Type B pancreatic cell (in vitro differentiated cells): ENCODE measurements around the gene DDX31. TPM values are rescaled to one million over a fixed set of nuclear protein-coding genes. Genes with fewer than 3 reads are reported as not detected.

Experiments
- DNase-seq: peaks from one replicate; pipeline ENCODE4 v3.0.0; 2021; ENCODE audit warnings: mixed read lengths; ENCODE audit not compliant: unreplicated experiment; ENCODE audit errors: extremely low spot score
- H3K27ac Mint-ChIP-seq: 2 replicates; pipeline ENCODE4 v1.8.0; 2021; ENCODE audit warnings: mild to moderate bottlenecking, mixed read lengths
- H3K27me3 Mint-ChIP-seq: 2 replicates; pipeline ENCODE4 v1.8.0; 2021; ENCODE audit warnings: mixed read lengths
- H3K36me3 Mint-ChIP-seq: 2 replicates; pipeline ENCODE4 v1.8.0; 2021; ENCODE audit warnings: mixed read lengths
- H3K4me1 Mint-ChIP-seq: one replicate; pipeline ENCODE4 v1.8.0; 2021; ENCODE audit warnings: mixed read lengths; ENCODE audit not compliant: unreplicated experiment
- H3K4me3 Mint-ChIP-seq: 2 replicates; pipeline ENCODE4 v1.8.0; 2021; ENCODE audit warnings: mild to moderate bottlenecking, mixed read lengths
- H3K9me3 Mint-ChIP-seq: 2 replicates; pipeline ENCODE4 v1.8.0; 2021; ENCODE audit warnings: mixed read lengths
- total RNA-seq: library from RNA; stranded (reverse); gene quantifications from 2 replicates; pipeline ENCODE4 v1.2.1, GENCODE V29; 2021; ENCODE audit warnings: low replicate concordance
- TF ChIP-seq, protein P1 (sequence below): fragments of 200-600 bp; sonication (generic); conservative IDR thresholded peaks from 2 replicates; pipeline ENCODE4 v1.5.0; 2021; ENCODE audit warnings: antibody characterized with exemption, mild to moderate bottlenecking

The DDX31 gene
- total RNA-seq, 1 donor from 2014 or later: 19.6 TPM

- no peak for DNase-seq
- H3K27ac Mint-ChIP-seq: peak overlapping the region; percentile 41
These were observed 120.8 kb downstream of the DDX31 start for GRCh38 chr9:132548751-132549640.

DNA sequence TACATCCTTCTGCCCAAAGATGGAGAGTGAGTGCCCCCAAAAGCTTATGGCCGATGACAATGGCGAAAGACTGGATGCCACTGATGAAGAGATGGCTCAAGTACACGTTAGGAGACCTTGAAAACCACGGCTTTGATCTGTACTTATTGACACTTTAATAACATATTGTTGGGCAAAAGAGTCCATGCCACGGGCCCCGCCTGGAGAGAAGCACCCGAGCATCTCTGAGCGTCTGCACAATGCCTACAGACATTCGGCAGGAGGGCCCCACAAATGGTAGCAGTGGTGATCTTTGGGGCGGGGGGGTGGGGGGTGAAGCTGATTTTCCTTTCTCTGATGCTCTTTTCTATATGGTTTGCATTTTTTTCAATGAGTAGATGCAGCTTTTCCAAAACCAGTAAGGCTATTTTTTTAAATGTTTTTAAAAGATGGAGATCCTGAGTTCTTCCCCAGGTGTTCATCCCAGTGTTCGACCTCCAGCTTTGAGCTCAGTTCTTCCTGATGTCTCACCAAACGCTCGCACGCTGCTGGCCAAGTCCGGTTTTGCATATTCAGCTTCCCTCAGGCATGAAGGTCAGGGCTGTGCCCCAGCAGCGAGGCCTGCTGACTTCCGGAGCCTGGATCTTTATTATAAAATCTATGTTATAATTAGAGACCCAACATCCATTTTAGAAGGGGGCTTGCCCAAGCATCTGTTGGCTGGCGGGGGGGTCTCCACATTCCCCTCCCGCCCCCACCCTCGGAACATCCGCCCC, 121.6 kb downstream of the DDX31 start:
- no peaks in the 10 kb centered on the region for H3K36me3 Mint-ChIP-seq
- H3K27ac Mint-ChIP-seq: no peak overlapping the region
- no peak overlapping the region for H3K4me3 Mint-ChIP-seq
- H3K4me1 Mint-ChIP-seq: peaks cover 40% of the 10 kb centered on the region
- H3K9me3 Mint-ChIP-seq: no peaks in the 10 kb centered on the region
- peaks cover 54% of the 10 kb centered on the region for H3K27me3 Mint-ChIP-seq
- no peak for DNase-seq
- TF ChIP-seq, protein P1, sequence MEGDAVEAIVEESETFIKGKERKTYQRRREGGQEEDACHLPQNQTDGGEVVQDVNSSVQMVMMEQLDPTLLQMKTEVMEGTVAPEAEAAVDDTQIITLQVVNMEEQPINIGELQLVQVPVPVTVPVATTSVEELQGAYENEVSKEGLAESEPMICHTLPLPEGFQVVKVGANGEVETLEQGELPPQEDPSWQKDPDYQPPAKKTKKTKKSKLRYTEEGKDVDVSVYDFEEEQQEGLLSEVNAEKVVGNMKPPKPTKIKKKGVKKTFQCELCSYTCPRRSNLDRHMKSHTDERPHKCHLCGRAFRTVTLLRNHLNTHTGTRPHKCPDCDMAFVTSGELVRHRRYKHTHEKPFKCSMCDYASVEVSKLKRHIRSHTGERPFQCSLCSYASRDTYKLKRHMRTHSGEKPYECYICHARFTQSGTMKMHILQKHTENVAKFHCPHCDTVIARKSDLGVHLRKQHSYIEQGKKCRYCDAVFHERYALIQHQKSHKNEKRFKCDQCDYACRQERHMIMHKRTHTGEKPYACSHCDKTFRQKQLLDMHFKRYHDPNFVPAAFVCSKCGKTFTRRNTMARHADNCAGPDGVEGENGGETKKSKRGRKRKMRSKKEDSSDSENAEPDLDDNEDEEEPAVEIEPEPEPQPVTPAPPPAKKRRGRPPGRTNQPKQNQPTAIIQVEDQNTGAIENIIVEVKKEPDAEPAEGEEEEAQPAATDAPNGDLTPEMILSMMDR: no peak

More at GRCh38 chr9:132548751-132549640, 120.8 kb downstream of the DDX31 start:
- TF ChIP-seq, protein P1: no peak
- Mint-ChIP-seq H3K36me3 (no peaks in the 10 kb centered on the region), H3K27me3 (peaks cover 51% of the 10 kb centered on the region), H3K9me3 (no peaks in the 10 kb centered on the region), H3K4me3 (peak overlapping the region; percentile 44), H3K4me1 (peaks cover 40% of the 10 kb centered on the region)

GRCh38 chr9:132547436-132547835, 122.3 kb downstream of the DDX31 start:
- H3K36me3 Mint-ChIP-seq: no peaks in the 10 kb centered on the region
- H3K27ac Mint-ChIP-seq: no peak overlapping the region
- peaks cover 40% of the 10 kb centered on the region for H3K4me1 Mint-ChIP-seq
- no peak overlapping the region for H3K4me3 Mint-ChIP-seq
- H3K27me3 Mint-ChIP-seq: peaks cover 53% of the 10 kb centered on the region
- H3K9me3 Mint-ChIP-seq: no peaks in the 10 kb centered on the region
- DNase-seq: no peak
- TF ChIP-seq, protein P1: no peak

DNA sequence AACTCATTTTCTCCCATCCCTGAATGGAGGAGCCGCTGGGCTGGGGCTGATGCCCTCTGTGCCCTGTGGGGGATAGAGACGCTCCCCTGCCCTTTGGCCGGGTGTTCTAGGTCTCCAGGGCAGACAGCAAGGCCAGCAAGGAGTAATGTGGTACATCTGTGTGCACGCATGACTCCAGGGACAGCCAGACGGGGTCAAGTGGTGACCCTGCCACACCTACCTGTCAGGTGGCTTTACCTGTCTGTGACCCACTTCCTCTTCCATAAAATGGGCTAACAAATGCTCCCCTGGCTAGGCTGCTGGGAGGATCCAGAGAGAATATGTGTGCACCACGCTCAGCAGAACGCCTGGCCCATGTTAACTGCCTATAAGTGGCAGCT, 122.7 kb downstream of the DDX31 start:
- no peak overlapping the region for H3K4me3 Mint-ChIP-seq
- no peak for DNase-seq
- H3K9me3 Mint-ChIP-seq: no peaks in the 10 kb centered on the region
- H3K27me3 Mint-ChIP-seq: peaks cover 53% of the 10 kb centered on the region
- H3K4me1 Mint-ChIP-seq: peaks cover 40% of the 10 kb centered on the region
- no peaks in the 10 kb centered on the region for H3K36me3 Mint-ChIP-seq
- H3K27ac Mint-ChIP-seq: no peak overlapping the region
- TF ChIP-seq, protein P1: no peak

DNA sequence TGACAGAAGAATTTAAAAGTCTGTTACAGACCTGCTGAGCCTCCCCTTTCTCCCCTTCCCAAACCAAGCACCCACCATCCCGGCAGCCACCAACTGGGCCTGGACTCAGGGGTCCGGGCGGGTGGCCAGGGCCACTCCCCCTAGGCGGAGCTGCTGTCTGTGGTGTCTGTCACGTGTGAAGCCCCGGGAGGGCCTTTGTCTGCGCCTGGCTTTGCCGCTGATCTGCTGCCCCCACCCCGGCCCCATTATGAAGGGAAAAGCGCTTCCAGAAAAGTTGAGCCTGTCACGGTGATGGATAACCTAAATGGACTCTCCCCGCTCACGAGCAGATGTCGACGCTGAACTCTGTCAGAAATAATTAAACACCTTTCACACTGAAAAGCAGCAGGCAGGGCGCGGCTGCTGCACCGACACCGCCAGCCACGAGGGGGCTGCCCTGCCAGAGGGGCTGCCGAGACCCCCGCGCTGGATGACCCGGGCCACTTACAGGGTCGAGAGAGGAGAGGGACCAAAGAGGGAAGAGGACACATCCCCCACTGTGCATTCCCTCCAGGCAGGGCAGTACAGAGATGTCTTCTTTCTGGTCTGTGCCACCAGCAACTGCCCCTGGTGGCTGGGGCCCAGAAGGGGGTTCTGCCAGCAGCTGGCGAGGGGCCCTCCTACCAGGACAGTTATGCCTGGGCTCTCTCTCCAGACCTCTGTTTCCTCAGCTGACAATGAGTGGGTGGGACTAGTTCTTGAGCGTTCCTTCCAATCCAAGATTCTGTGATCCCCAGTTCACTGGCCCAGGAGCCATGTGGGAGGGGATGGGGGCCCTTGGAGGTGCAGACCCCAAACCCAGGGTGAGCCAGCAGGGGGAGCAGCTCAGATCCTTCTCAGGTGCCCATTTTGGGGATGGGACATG, 123.4 kb downstream of the DDX31 start:
- H3K4me1 Mint-ChIP-seq: peaks cover 40% of the 10 kb centered on the region
- TF ChIP-seq, protein P1: peak; percentile 83
- no peak for DNase-seq
- peak overlapping the region; percentile 62 for H3K4me3 Mint-ChIP-seq
- H3K27ac Mint-ChIP-seq: peak overlapping the region; percentile 43
- H3K9me3 Mint-ChIP-seq: no peaks in the 10 kb centered on the region
- H3K36me3 Mint-ChIP-seq: no peaks in the 10 kb centered on the region
- peaks cover 50% of the 10 kb centered on the region for H3K27me3 Mint-ChIP-seq
